ENCODE measurements around the gene COL4A3.

Gene COL4A3

GRCh38 chr2:227341553-227341952, 177.1 kb downstream of the COL4A3 start:
- no peak for DNase-seq (ENCODE audit: low read depth)

GRCh38 chr2:227344231-227344630, 179.8 kb downstream of the COL4A3 start:
- no peak for DNase-seq (ENCODE audit: low read depth)

DNA sequence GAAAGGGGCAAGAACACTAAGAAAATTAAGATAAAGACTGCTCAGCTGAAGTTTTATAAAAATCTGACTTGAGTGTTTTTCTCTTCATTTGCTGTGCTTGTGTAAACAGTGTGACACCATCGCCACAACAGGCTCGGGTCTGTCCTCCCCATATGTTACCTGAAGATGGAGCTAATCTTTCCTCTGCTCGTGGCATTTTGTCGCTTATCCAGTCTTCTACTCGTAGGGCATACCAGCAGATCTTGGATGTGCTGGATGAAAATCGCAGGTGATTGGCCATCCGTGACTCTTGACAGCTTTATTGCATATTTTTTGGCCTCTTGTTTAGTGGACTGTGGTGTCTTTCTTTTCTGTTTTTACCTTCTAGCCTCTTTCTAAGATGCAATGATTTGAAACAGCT, 182.7 kb downstream of the COL4A3 start:
- DNase-seq (ENCODE audit: low read depth): no peak

- no peak for DNase-seq (ENCODE audit: low read depth)
Observed at GRCh38 chr2:227348324-227348723, 183.9 kb downstream of the COL4A3 start.

DNA sequence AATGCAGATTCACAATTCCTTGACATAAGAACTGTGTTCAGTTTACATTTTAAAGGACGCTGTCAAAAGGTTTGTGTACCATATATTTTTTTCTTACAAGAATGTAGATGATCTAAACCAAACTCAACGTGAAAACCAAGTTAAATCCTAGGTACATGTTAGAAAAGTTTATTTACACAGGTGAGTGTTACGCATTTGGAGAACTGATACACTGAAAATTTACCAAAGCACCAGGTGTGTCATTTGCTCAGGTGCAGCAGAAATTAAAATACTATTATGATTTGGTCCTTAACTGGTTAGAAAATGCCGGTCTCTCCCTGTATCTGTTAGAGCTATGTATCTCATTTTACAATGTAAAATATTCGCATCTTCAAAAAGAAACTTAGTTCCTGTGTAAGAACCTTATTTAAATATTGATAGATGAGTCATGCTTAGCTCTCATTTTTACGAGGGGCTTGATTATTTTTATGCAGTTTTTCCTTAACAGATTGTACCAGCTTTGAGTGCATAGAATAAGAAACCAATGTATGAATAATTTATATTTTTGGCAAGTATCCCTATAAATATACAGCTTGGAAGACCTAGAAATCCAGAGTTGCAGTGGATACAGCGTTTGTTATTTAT, 185.7 kb downstream of the COL4A3 start:
- DNase-seq (ENCODE audit: low read depth): no peak

DNA sequence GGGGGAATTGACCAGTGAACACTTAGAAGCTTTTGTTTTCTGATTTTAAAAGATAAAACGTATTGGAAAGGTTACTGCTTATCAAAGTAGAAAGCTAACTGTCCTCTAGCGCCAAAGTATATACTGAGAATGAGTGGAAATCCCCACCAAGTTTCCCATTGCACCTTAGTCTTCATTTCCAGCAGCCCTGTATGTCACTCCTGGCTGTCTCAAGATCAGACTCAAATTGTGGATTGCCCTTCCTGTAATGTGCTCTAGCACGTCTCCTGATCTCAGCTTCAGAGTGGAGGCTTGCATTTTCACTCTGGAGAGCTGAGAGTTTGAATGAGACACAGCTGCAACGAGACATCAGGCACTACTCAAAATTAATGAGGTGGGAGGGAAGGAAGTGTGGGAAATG, 187.2 kb downstream of the COL4A3 start:
- no peak for DNase-seq (ENCODE audit: low read depth)

DNA sequence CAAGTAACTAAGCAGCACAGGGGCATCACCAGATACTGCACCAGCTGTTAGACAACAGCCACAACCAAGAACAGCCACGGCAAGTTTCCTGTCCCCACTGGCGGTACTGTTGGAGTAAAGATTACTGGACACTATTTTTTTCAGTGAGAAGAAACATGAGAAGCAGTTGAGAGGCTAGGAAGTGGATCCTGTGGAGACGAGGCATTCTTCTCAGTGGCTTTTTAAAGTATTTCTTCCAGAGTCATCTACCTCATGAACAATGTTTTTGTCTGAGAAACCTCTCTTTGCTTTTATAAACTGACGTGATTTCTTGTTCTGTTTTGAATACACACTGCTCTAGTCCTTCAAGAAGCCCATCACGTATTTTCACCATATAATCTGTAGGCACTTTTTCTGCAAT, 195.9 kb downstream of the COL4A3 start:
- no peak for DNase-seq (ENCODE audit: low read depth)

GRCh38 chr2:227363756-227364155, 199.3 kb downstream of the COL4A3 start:
- no peak for DNase-seq (ENCODE audit: low read depth)

All from activated T-cell treated with anti-CD3 and anti-CD28 coated beads for 24 hours (primary cell).